Right lobe of liver (tissue), 6 donors: ENCODE results near the gene SRR. TPM values are rescaled to one million over a fixed set of nuclear protein-coding genes. Genes with fewer than 3 reads are reported as not detected.
A peak's percentile ranks its signal among the peaks of the same experiment; 100 is the strongest.
"Not testable (repeated sequence)": the region's sequence is repeated elsewhere in the genome, so short reads cannot be mapped to it uniquely, and the experiment has no call there.

Experiments used
- ATAC-seq, 4 donors: fragments of 200-7000 bp; cut with Tn5 transposase; one replicate each; pipeline ENCODE4 v1.9.1; 2020; ENCODE audit warnings: mild to moderate bottlenecking in 4 of 4, moderate library complexity in 4 of 4
- DNase-seq, 3 donors: peaks; one replicate each; pipeline ENCODE4 v3.0.0-alpha.2; 2020
- H3K27ac ChIP-seq, 3 donors: fragments of 200-600 bp; one replicate each; pipeline ENCODE4 v1.8.0; 2022
- H3K27me3 ChIP-seq, 2 donors: fragments of 200-600 bp; one replicate each; pipeline ENCODE4 v1.8.0; 2022
- H3K36me3 ChIP-seq, 4 donors: fragments of 200-600 bp; sonication (generic) in 1 of 4; one replicate each; pipeline versions ENCODE4 v1.5.1 to v1.8.0; 2017 to 2022; ENCODE audit warnings: control low read depth in 1 of 4
- H3K4me1 ChIP-seq, 4 donors: fragments of 200-600 bp; sonication (generic) in 1 of 4; one replicate each; pipeline versions ENCODE4 v1.5.1 to v1.8.0; 2017 to 2022; ENCODE audit warnings: control low read depth in 1 of 4
- H3K4me3 ChIP-seq, 3 donors: fragments of 200-600 bp; one replicate each; pipeline ENCODE4 v1.8.0; 2022
- H3K9me3 ChIP-seq, 4 donors: fragments of 200-600 bp; sonication (generic) in 1 of 4; one replicate each; pipeline versions ENCODE4 v1.5.1 to v1.8.0; 2017 to 2022; ENCODE audit warnings: control low read depth in 1 of 4
- POLR2A ChIP-seq: fragments of 450-650 bp; IDR thresholded peaks from one replicate; pipeline ENCODE4 v1.6.1; 2017; ENCODE audit warnings: antibody characterized with exemption, mild to moderate bottlenecking
- whole genome bisulfite sequencing: methylation state at CpG from one replicate; pipeline ENCODE4 v1.1.6; 2018; ENCODE audit warnings: low coverage, low lambda C conversion rate; ENCODE audit not compliant: insufficient coverage; ENCODE audit errors: missing lambda C conversion rate; 5-methylcytosine and 5-hydroxymethylcytosine counted together
- intact Hi-C, 2 donors: fragments of 100-400 bp; cut with DNase I; formaldehyde crosslinking; loops; one replicate each; pipeline versions ENCODE4 v1.11.2 to v1.14.1; 2022
- total RNA-seq, 6 experiments: library from RNA; depleted of rRNA in 2 of 6; stranded (reverse); fragments of >200 nt in 2 of 6; fragmentation: NEBNext Ultra II Directional in 3 of 6; extraction: Animal tissue kit (Norgen Biotek cat#: 25700) in 3 of 6; gene quantifications; one replicate each; pipeline versions ENCODE4 v1.1.0 to v1.2.4, GENCODE V29; 2016 to 2023
- TF ChIP-seq, protein P1 (sequence below), 4 donors: fragments of 200-600 bp in 3 of 4; fragments of 450-650 bp in 1 of 4; IDR thresholded peaks; one replicate each; pipeline versions ENCODE4 v1.5.1 to v1.8.0; 2016 to 2022; ENCODE audit warnings: antibody characterized with exemption in 4 of 4, mild to moderate bottlenecking in 2 of 4
- donor health status: DM: no; HTN: yes; CAD: no.
- donor health status: DM: no; HTN: no; CAD: no.
- donor health status: DM: no; HTN: no; CAD: no.
- donor health status: DM: no; HTN: yes; CAD: no.
- donor health status: DM: no; HTN: yes; CAD: no.

Gene SRR
- total RNA-seq, 6 experiments from 2014 or later, result 2.7 to 10.9 (median 5.9) TPM

DNA sequence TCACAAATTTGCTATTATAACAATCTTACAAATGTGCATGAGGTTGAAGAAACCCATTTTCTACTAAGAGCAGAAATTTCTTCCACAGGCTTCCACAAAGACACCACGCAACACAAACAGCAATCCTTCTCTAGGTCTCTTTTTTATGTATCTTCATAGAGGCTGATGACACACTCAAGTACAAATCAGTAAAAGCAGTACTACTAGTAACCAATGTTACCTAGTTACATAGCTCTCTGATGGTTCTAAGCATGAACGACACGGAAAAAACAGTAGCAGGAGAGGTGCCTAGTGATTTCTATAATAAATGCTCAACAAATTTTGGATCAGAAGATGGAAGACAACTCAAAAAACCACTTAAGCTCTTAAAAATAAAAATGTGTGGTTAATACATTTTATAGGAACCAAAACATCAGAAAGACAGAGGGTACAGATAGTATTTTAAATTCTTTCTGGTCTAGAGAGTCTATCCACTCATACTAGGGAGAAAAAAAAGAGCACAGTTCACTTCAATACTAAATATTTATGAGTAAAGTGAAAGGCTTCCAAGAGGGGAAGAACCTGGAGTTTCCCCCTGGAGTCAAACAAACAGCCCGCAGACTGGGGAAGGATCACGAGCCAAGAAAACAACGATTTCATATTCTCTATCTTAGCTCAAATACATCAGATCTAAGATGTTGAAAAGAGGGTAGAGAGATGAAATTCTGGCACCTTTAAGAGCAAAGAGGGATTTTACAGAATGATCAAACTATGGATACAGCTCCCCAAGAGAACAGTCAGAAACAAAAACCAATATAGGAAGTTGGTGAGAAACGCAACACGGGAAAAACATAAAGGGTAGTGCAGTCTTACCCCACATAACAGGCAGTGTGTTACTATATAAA lies 40.3 kb upstream of the SRR start:
- H3K4me3 ChIP-seq, result no peak overlapping the region
- no peaks in the 10 kb centered on the region for H3K9me3 ChIP-seq
- peaks cover 0 to 18% (median 0%) of the 10 kb centered on the region in 4 donors for H3K4me1 ChIP-seq
- peak in 2 of 4 donors; percentile 18 to 40 for ATAC-seq
- H3K27me3 ChIP-seq, result no peaks in the 10 kb centered on the region
- TF ChIP-seq, protein P1, sequence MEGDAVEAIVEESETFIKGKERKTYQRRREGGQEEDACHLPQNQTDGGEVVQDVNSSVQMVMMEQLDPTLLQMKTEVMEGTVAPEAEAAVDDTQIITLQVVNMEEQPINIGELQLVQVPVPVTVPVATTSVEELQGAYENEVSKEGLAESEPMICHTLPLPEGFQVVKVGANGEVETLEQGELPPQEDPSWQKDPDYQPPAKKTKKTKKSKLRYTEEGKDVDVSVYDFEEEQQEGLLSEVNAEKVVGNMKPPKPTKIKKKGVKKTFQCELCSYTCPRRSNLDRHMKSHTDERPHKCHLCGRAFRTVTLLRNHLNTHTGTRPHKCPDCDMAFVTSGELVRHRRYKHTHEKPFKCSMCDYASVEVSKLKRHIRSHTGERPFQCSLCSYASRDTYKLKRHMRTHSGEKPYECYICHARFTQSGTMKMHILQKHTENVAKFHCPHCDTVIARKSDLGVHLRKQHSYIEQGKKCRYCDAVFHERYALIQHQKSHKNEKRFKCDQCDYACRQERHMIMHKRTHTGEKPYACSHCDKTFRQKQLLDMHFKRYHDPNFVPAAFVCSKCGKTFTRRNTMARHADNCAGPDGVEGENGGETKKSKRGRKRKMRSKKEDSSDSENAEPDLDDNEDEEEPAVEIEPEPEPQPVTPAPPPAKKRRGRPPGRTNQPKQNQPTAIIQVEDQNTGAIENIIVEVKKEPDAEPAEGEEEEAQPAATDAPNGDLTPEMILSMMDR (IDR thresholded peaks at IDR 0.05), result no peak
- no peak overlapping the region for H3K27ac ChIP-seq
- DNase-seq, result no peak
- WGBS, result 51% methylated on average over 8 of the region's 8 CpGs
- H3K36me3 ChIP-seq, result no peaks in the 10 kb centered on the region
- intact Hi-C loops, result no loop called here

DNA sequence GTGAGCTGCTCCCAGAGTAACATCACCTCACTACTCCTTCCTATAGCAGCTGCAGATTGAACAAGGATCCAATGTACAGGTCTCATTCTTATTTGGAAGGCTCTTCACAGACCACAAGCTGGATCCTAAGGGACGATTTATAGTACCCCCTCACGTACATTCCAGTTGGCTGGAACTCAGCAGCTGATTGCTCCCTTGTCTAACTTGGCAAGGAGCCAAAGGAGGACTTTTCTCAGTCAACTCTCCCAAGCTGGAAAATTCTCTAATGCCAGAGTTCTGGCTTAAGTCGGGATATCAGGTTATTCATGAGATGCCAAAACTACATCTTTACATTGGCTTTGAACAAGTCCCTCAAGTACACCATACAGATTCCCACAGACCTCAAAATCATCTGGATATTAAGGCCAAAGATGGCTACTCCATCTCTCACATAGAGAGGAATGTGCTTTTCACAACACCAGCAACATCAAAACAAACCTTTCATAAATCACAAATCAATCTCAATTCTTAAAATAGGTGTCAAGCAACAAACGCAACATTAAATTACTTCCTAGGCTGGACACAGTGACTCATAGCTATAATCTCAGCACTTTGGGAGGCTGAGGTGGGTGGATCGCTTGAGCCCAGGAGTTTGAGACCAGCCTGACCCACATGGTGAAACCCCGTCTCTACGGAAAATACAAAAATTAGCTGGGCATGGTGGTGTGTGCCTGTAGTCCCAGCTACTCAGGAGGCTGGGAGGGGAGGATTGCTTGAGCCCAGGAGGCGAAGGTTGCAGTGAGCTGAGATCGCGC lies 39.5 kb upstream of the SRR start:
- peak in 1 of 4 donors; percentile 11 for ATAC-seq
- intact Hi-C loops, result no loop called here
- Histone ChIP-seq H3K27ac (no peak overlapping the region), H3K27me3 (no peaks in the 10 kb centered on the region), H3K36me3 (no peaks in the 10 kb centered on the region), H3K4me3 (no peak overlapping the region), H3K9me3 (no peaks in the 10 kb centered on the region), H3K4me1 (peaks cover 0 to 18% (median 0%) of the 10 kb centered on the region in 4 donors)
- DNase-seq, result no peak
- WGBS, result 82% methylated on average over 5 of the region's 10 CpGs
- TF ChIP-seq, protein P1 (IDR thresholded peaks at IDR 0.05), result no peak
- TF ChIP-seq POLR2A, result no peak

DNA sequence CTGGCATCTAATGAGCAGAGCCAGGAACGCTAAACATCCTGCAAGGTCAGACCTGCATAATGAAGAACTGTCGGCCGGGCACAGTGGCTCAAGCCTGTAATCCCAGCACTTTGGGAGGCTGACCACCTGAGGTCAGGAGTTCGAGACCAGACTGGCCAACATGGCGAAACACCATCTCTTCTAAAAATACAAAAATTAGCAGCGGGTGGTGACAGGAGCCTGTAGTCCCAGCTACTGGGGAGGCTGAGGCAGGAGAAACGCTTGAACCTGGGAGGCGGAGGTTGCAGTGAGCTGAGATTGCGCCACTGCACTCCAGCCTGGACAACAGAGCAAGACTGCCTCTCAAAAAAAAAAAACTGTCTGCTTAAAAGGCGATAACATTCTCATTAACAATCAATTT lies 38.6 kb upstream of the SRR start:
- H3K4me3 ChIP-seq, H3K9me3 ChIP-seq, H3K27me3 ChIP-seq, ATAC-seq, intact Hi-C loops, DNase-seq, H3K27ac ChIP-seq, H3K36me3 ChIP-seq: not testable (repeated sequence)
- WGBS, result 95% methylated on average over 7 of the region's 10 CpGs
- H3K4me1 ChIP-seq, result peaks cover 0 to 18% (median 0%) of the 10 kb centered on the region in 4 donors

DNA sequence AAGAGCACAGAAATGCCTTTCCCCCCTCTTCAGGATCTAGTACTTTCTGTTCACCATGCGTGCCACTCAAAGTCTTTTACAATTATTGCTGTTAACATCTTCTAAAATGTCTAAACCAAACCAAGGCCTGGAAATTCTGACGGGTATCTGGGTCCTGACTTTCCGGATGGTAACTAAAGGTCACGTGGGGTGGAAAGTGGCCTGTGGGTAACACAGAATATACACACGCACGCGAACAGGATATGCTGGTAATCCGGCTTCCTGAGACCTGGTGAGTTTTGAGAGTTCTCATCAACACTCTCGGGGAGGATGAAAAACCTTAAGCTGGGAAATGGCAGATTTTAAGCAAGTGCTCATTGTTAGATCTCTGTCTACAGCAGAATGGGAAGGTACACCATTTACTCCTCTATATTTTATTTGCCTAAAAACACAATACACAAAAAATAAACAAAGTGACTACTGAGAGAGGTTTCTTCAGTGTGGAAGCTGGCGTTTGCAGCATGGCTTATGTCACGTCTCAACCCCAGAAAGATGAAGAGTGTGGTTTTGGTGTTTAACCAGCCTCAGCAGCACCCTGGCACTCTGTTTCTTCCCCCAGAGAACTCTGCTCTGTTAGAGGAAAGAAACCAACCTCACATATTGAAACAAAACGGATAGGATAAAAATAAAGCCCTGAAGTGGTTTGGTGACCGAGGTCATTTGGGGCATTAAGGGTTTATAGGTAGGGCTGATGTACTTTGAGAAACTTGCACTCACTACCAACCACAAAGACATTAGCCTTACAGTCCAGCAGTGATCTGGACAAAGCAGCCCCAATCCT lies 37.5 kb upstream of the SRR start:
- WGBS, result 51% methylated on average over 13 of the region's 13 CpGs
- no peak for TF ChIP-seq POLR2A
- TF ChIP-seq, protein P1 (IDR thresholded peaks at IDR 0.05), result no peak
- peaks cover 0 to 18% (median 0%) of the 10 kb centered on the region in 4 donors for H3K4me1 ChIP-seq
- DNase-seq, result no peak
- H3K9me3 ChIP-seq, result no peaks in the 10 kb centered on the region
- peak; percentile 62 to 75 (median 69) for ATAC-seq
- intact Hi-C loops, result no loop called here
- no peaks in the 10 kb centered on the region for H3K27me3 ChIP-seq
- no peaks in the 10 kb centered on the region for H3K36me3 ChIP-seq
- H3K27ac ChIP-seq, result peak overlapping the region; percentile 16 to 36 (median 22)
- no peak overlapping the region for H3K4me3 ChIP-seq
